H1 (cell line): Measurements from ENCODE around the gene ARMC5. TPM values are rescaled to one million over a fixed set of nuclear protein-coding genes. Genes with fewer than 3 reads are reported as not detected.

Source experiments
- CTCF ChIA-PET: fragments of 300-600 bp; sonication (Branson Sonifier 250); formaldehyde crosslinking; loops from one replicate; lab custom pipeline; 2021; ENCODE audit not compliant: partially characterized antibody; lab: Charles Lee
- POLR2A ChIA-PET: fragments of 300-600 bp; sonication (Branson Sonifier 250); formaldehyde crosslinking; loops from one replicate; lab custom pipeline; 2021; ENCODE audit warnings: inconsistent platforms; ENCODE audit not compliant: partially characterized antibody; lab: Charles Lee
- DNase-seq, 2 experiments: peaks; one replicate each; pipeline versions ENCODE4 v3.0.0 to v3.0.0-alpha.2; 2010 to 2022; ENCODE audit warnings: low spot score in 2 of 2, low read depth in 1 of 2, mixed read lengths in 1 of 2
- FAIRE-seq: peaks from 2 replicates; lab custom pipeline; 2011; peaks lifted over from hg19 to GRCh38; lab: Jason Lieb, UNC
- H2AFZ ChIP-seq: 2 replicates; pipeline ENCODE4 v1.8.1; 2012; ENCODE audit warnings: low read length, inconsistent platforms
- H2AK5ac ChIP-seq: 2 replicates; pipeline ENCODE4 v1.6.1; 2013; ENCODE audit warnings: low read depth, low read length
- H2BK120ac ChIP-seq: replicated peaks from 2 replicates; pipeline ENCODE3; 2013; ENCODE audit warnings: low read depth, low read length, inconsistent platforms
- H2BK12ac ChIP-seq: 2 replicates; pipeline ENCODE4 v1.6.1; 2013; ENCODE audit warnings: low read depth, low read length
- H2BK15ac ChIP-seq: 2 replicates; pipeline ENCODE4 v1.6.1; 2013; ENCODE audit warnings: low read length
- H2BK20ac ChIP-seq: 2 replicates; pipeline ENCODE4 v1.6.1; 2013; ENCODE audit warnings: low read length
- H2BK5ac ChIP-seq: 2 replicates; pipeline ENCODE4 v1.6.1; 2013; ENCODE audit warnings: low read depth, low read length
- H3K14ac ChIP-seq: 2 replicates; pipeline ENCODE4 v1.6.1; 2013; ENCODE audit warnings: inconsistent platforms; ENCODE audit not compliant: insufficient read length
- H3K18ac ChIP-seq: 2 replicates; pipeline ENCODE4 v1.6.1; 2013; ENCODE audit warnings: low read length; ENCODE audit errors: extremely low read depth
- H3K23ac ChIP-seq: 2 replicates; pipeline ENCODE4 v1.6.1; 2013; ENCODE audit warnings: inconsistent platforms; ENCODE audit not compliant: insufficient read length
- H3K23me2 ChIP-seq: 2 replicates; pipeline ENCODE4 v1.6.1; 2013; ENCODE audit warnings: low read depth, low read length
- H3K27ac ChIP-seq: 2 replicates; pipeline ENCODE4 v1.6.1; 2011; ENCODE audit warnings: low read depth, low read length, inconsistent platforms
- H3K27me3 ChIP-seq, 4 experiments: replicated peaks in 1 of 4; 1 replicate in 1 of 4; 2 replicates in 3 of 4; pipeline versions ENCODE4 v1.6.1 to v1.8.1; 2011 to 2013; ENCODE audit warnings: low read length in 3 of 4, mild to moderate bottlenecking in 3 of 4, inconsistent platforms in 2 of 4, mixed read lengths in 2 of 4, moderate library complexity in 1 of 4; ENCODE audit not compliant: control insufficient read depth in 3 of 4, insufficient read depth in 3 of 4; ENCODE audit errors: extremely low read depth in 1 of 4
- H3K36me3 ChIP-seq, 4 experiments: 2 replicates each; pipeline versions ENCODE4 v1.6.1 to v1.8.1; 2011 to 2013; ENCODE audit warnings: mild to moderate bottlenecking in 4 of 4, low read length in 3 of 4, moderate library complexity in 2 of 4, control low read depth in 1 of 4, inconsistent platforms in 1 of 4; ENCODE audit not compliant: insufficient read depth in 4 of 4, control insufficient read depth in 2 of 4
- H3K4ac ChIP-seq: replicated peaks from 2 replicates; pipeline ENCODE3; 2013; ENCODE audit warnings: low read length, low read depth, mixed read lengths, inconsistent platforms; ENCODE audit not compliant: insufficient read length
- H3K4me1 ChIP-seq, 4 experiments: replicated peaks in 1 of 4; 1 replicate in 1 of 4; 2 replicates in 3 of 4; pipeline versions ENCODE4 v1.6.1 to v1.8.1; 2011 to 2013; ENCODE audit warnings: low read length in 3 of 4, inconsistent platforms in 2 of 4, mixed read lengths in 1 of 4; ENCODE audit not compliant: insufficient read depth in 4 of 4, control insufficient read depth in 3 of 4
- H3K4me2 ChIP-seq, 2 experiments: 2 replicates each; pipeline versions ENCODE4 v1.6.1 to v1.8.1; 2011 to 2013; ENCODE audit warnings: low read depth in 2 of 2, low read length in 2 of 2, control low read depth in 1 of 2, inconsistent platforms in 1 of 2, mild to moderate bottlenecking in 1 of 2; ENCODE audit not compliant: insufficient read depth in 1 of 2
- H3K4me3 ChIP-seq, 4 experiments: fragments of 200-600, 300-600 bp in 1 of 4; sonication (generic), shearing (Covaris generic), sonication (Bioruptor Twin) in 1 of 4; 2 replicates each; pipeline versions ENCODE4 v1.5.1 to v1.8.1; 2011 to 2016; ENCODE audit warnings: low read length in 4 of 4, low read depth in 3 of 4, control low read depth in 2 of 4, inconsistent platforms in 2 of 4, mild to moderate bottlenecking in 2 of 4, mixed read lengths in 1 of 4, moderate library complexity in 1 of 4; ENCODE audit not compliant: insufficient read depth in 2 of 4; ENCODE audit errors: extremely low read depth in 1 of 4
- H3K56ac ChIP-seq: replicated peaks from 2 replicates; pipeline ENCODE3; 2013; ENCODE audit warnings: low read depth, mild to moderate bottlenecking, mixed read lengths, low read length, inconsistent platforms; ENCODE audit not compliant: insufficient read length
- H3K79me1 ChIP-seq: 2 replicates; pipeline ENCODE4 v1.6.1; 2013; ENCODE audit warnings: low read depth, low read length, control low read depth
- H3K79me2 ChIP-seq, 2 experiments: 2 replicates each; pipeline versions ENCODE4 v1.6.1 to v1.8.1; 2012 to 2013; ENCODE audit warnings: low read length in 2 of 2, mild to moderate bottlenecking in 2 of 2, inconsistent platforms in 1 of 2; ENCODE audit not compliant: insufficient read depth in 2 of 2, control insufficient read depth in 1 of 2
- H3K9ac ChIP-seq, 4 experiments: replicated peaks in 1 of 4; 1 replicate in 1 of 4; 2 replicates in 3 of 4; pipeline versions ENCODE4 v1.6.1 to v1.8.1; 2011 to 2013; ENCODE audit warnings: low read depth in 3 of 4, low read length in 3 of 4, control low read depth in 2 of 4, mild to moderate bottlenecking in 2 of 4, moderate library complexity in 2 of 4, inconsistent platforms in 1 of 4; ENCODE audit errors: extremely low read depth in 1 of 4
- H3K9me3 ChIP-seq, 2 experiments: 2 replicates each; pipeline versions ENCODE4 v1.6.1 to v1.8.1; 2012 to 2013; ENCODE audit warnings: mild to moderate bottlenecking in 2 of 2, moderate library complexity in 2 of 2, control low read depth in 1 of 2, inconsistent platforms in 1 of 2, low read depth in 1 of 2, low read length in 1 of 2, mixed read lengths in 1 of 2; ENCODE audit not compliant: insufficient read depth in 2 of 2
- H4K20me1 ChIP-seq, 2 experiments: replicated peaks in 1 of 2; 2 replicates each; pipeline versions ENCODE3 to v1.8.1; 2011 to 2013; ENCODE audit warnings: inconsistent platforms in 2 of 2, low read length in 2 of 2, mild to moderate bottlenecking in 1 of 2; ENCODE audit not compliant: insufficient read depth in 2 of 2, control insufficient read depth in 1 of 2
- H4K5ac ChIP-seq: 2 replicates; pipeline ENCODE4 v1.6.1; 2013; ENCODE audit warnings: low read length, low read depth, mixed read lengths, inconsistent platforms; ENCODE audit not compliant: insufficient read length
- H4K8ac ChIP-seq: 2 replicates; pipeline ENCODE4 v1.8.0; 2013; ENCODE audit warnings: mild to moderate bottlenecking, moderate library complexity, low read length, inconsistent platforms; ENCODE audit not compliant: insufficient read depth; ENCODE audit errors: extremely low read depth
- H4K91ac ChIP-seq: replicated peaks from 2 replicates; pipeline ENCODE3; 2013; ENCODE audit warnings: low read length, mixed read lengths, inconsistent platforms; ENCODE audit not compliant: insufficient read length
- CTCF ChIP-seq, 3 experiments: IDR thresholded peaks; 1 replicate in 2 of 3; 2 replicates in 1 of 3; pipeline versions ENCODE4 v1.5.1 to v1.6.1; 2011; ENCODE audit warnings: low read length in 3 of 3, mild to moderate bottlenecking in 3 of 3, inconsistent platforms in 2 of 3, low read depth in 1 of 3, moderate library complexity in 1 of 3; ENCODE audit not compliant: insufficient read depth in 1 of 3; ENCODE audit errors: control extremely low read depth in 1 of 3
- NANOG ChIP-seq: IDR thresholded peaks from 2 replicates; pipeline ENCODE4 v1.6.1; 2011; ENCODE audit warnings: low read length, low read depth, mild to moderate bottlenecking, inconsistent platforms; ENCODE audit not compliant: insufficient read depth, poor library complexity, severe bottlenecking
- PHF8 ChIP-seq: fragments of 200-600 bp; sonication (generic); conservative IDR thresholded peaks from 2 replicates; pipeline ENCODE4 v1.7.1; 2012; ENCODE audit warnings: low read depth, mild to moderate bottlenecking, inconsistent platforms, low read length, moderate library complexity
- SP2 ChIP-seq: IDR thresholded peaks from 2 replicates; pipeline ENCODE4 v1.6.1; 2012; ENCODE audit warnings: mild to moderate bottlenecking, low read length, inconsistent platforms
- TEAD4 ChIP-seq: IDR thresholded peaks from 2 replicates; pipeline ENCODE4 v1.6.1; 2012; ENCODE audit warnings: low read depth, low read length, inconsistent platforms, mixed read lengths
- WGBS, 2 experiments: shearing (Covaris generic) in 1 of 2; methylation state at CpG; one replicate each; pipeline versions ENCODE4 v1.1.6 to v1.1.7; 2013 to 2015; ENCODE audit warnings: low lambda C conversion rate in 2 of 2, mixed read lengths in 2 of 2, inconsistent platforms in 1 of 2, low coverage in 1 of 2, missing lambda C conversion rate in 1 of 2; ENCODE audit not compliant: insufficient replicate concordance in 2 of 2, insufficient coverage in 1 of 2, insufficient read length in 1 of 2; ENCODE audit errors: extremely low coverage in 1 of 2, missing lambda C conversion rate in 1 of 2; 5-methylcytosine and 5-hydroxymethylcytosine counted together
- polyA plus RNA-seq, 7 experiments: library from polyadenylated mRNA; depleted of rRNA in 3 of 7; stranded (reverse) in 5 of 7; unstranded in 2 of 7; fragments of >200 nt in 5 of 7; fragments of 200-250 nt in 2 of 7; gene quantifications; 1 replicate in 5 of 7; 2 replicates in 1 of 7; 4 replicates in 1 of 7; pipeline versions ENCODE4 v1.2.1 to v1.2.3, GENCODE V29; 2011 to 2013; ENCODE audit warnings: missing spikeins in 2 of 7, mixed read lengths in 2 of 7
- total RNA-seq: library from RNA; stranded (reverse); fragmentation: NEBNext Ultra II Directional; extraction: Animal tissue kit (Norgen Biotek cat#: 25700); gene quantifications from 2 replicates; pipeline ENCODE4 v1.2.1, GENCODE V29; 2021

Gene ARMC5
- total and polyA plus RNA-seq, 2 of the 8 experiments (the other 6 are each of a cell fraction or from before 2014, with no cell fraction given) = 7.8 to 8.7 TPM

GRCh38 chr16:31498493-31498892, 39.2 kb downstream of the ARMC5 start:
- Histone ChIP-seq H3K27me3 (no peaks in the 10 kb centered on the region), H3K4me2 (no peak overlapping the region), H3K4ac (no peak overlapping the region), H3K56ac (no peak overlapping the region), H3K23me2 (no peaks in the 10 kb centered on the region), H3K9me3 (no peaks in the 10 kb centered on the region), H2AFZ (no peak overlapping the region), H4K91ac (no peak overlapping the region), H3K4me1 (peaks cover 2 to 10% (median 5%) of the 10 kb centered on the region in 4 experiments), H3K79me2 (no peaks in the 10 kb centered on the region), H2BK5ac (no peak overlapping the region), H4K20me1 (no peaks in the 10 kb centered on the region), H4K8ac (no peak overlapping the region), H3K23ac (no peak overlapping the region), H2BK12ac (no peak overlapping the region), H3K18ac (no peak overlapping the region), H2BK15ac (no peak overlapping the region), H3K4me3 (no peak overlapping the region), H3K36me3 (peaks cover 0 to 3% (median under 1%) of the 10 kb centered on the region in 4 experiments; a peak in 1 of 8 replicates), H4K5ac (no peak overlapping the region), H3K14ac (no peak overlapping the region), H3K27ac (no peak overlapping the region), H3K9ac (no peak overlapping the region), H2AK5ac (no peak overlapping the region), H3K79me1 (no peaks in the 10 kb centered on the region), H2BK20ac (no peak overlapping the region), H2BK120ac (no peak overlapping the region)
- POLR2A ChIA-PET = interaction anchor here (0.9 to 10.6 kb wide), 4 partner anchors 9 to 30 kb away, joined by 3 to 69 read pairs (median 4); partner anchors contain the start of genes AHSP and RUSF1
- 89% methylated on average over 8 of the region's 8 CpGs; no CpG with 5 or more reads in 1 of the 2 experiments for WGBS, 2 experiments
- TF ChIP-seq TEAD4 (no peak), SP2 (no peak), CTCF (IDR thresholded peaks at IDR 0.05; ENCODE audit: control extremely low read depth in 1 of 3, insufficient read depth in 1 of 3, low read depth in 1 of 3, low read length in 3 of 3) (no peak), NANOG (no peak), PHF8 (no peak)
- FAIRE-seq (no peak), DNase-seq (no peak)
- CTCF ChIA-PET = interaction anchor here (0.9 kb wide), 1 partner anchor 25 kb away, joined by 3 read pairs; no protein-coding TSS in a partner anchor
